ENCODE measurements around the gene ADGRF5.

- TF ChIP-seq CTCF (IDR thresholded peaks at IDR 0.05; ENCODE audit: low read length) (no peak), EZH2 (optimal IDR thresholded peaks at IDR 0.05; ENCODE audit: low read depth, low read length) (no peak), EZH2phosphoT487 (IDR thresholded peaks at IDR 0.05; ENCODE audit: low read length) (no peak)
Measured at GRCh38 chr6:46921731-46922130, at the start of gene ADGRF5.

Data from MM.1S (cell line).